Epithelial cell of esophagus (primary cell): ENCODE data around the gene GDF10.

Experiments used
- DNase-seq: peaks from one replicate; pipeline ENCODE4 v3.0.0; 2010; ENCODE audit warnings: low read depth
- H3K4me3 ChIP-seq: 2 replicates; pipeline ENCODE4 v1.5.1; 2011; ENCODE audit warnings: mild to moderate bottlenecking, low read length, control low read depth
- CTCF ChIP-seq: IDR thresholded peaks from 2 replicates; pipeline ENCODE4 v1.5.1; 2011; ENCODE audit warnings: low read depth, mild to moderate bottlenecking, low read length, control low read depth, inconsistent platforms; ENCODE audit not compliant: insufficient read depth; ENCODE audit errors: missing control alignments

Gene GDF10

GRCh38 chr10:47282005-47282656, 17.9 kb upstream of the GDF10 start:
- DNase-seq, result no peak
- H3K4me3 ChIP-seq, result no peak overlapping the region
- TF ChIP-seq CTCF, result no peak

GRCh38 chr10:47282657-47283018, 17.4 kb upstream of the GDF10 start:
- no peak for TF ChIP-seq CTCF
- no peak for DNase-seq
- no peak overlapping the region for H3K4me3 ChIP-seq

GRCh38 chr10:47283101-47283630, 16.8 kb upstream of the GDF10 start:
- no peak for TF ChIP-seq CTCF
- H3K4me3 ChIP-seq, result no peak overlapping the region
- no peak for DNase-seq

- TF ChIP-seq CTCF, result no peak
- DNase-seq, result no peak
Measured at GRCh38 chr10:47283848-47284247, 16.1 kb upstream of the GDF10 start.

GRCh38 chr10:47285381-47286115, 14.4 kb upstream of the GDF10 start:
- TF ChIP-seq CTCF, result no peak
- no peak overlapping the region for H3K4me3 ChIP-seq
- no peak for DNase-seq

More at GRCh38 chr10:47283848-47284247, 16.1 kb upstream of the GDF10 start:
- H3K4me3 ChIP-seq, result no peak overlapping the region

GRCh38 chr10:47286116-47286505, 13.9 kb upstream of the GDF10 start:
- TF ChIP-seq CTCF, result no peak
- no peak for DNase-seq
- H3K4me3 ChIP-seq, result no peak overlapping the region
